OCI-LY7 (cell line): ENCODE measurements around the gene PBX1. TPM values are rescaled to one million over a fixed set of nuclear protein-coding genes. Genes with fewer than 3 reads are reported as not detected.

Experiments used
- BruUV-seq: library from RNA; stranded (reverse); fragments of 400-500 nt; replicated peaks from 2 replicates; lab custom pipeline; 2021; lab: Mats Ljungman, UMichigan
- CTCF ChIA-PET: fragments of 300-600 bp; sonication (Branson Sonifier 250); formaldehyde crosslinking; loops from one replicate; lab custom pipeline; 2022; ENCODE audit warnings: antibody characterized with exemption; ENCODE audit not compliant: unreplicated experiment; lab: Charles Lee
- POLR2A ChIA-PET: fragments of 300-600 bp; sonication (Branson Sonifier 250); formaldehyde crosslinking; loops from one replicate; lab custom pipeline; 2022; ENCODE audit warnings: antibody characterized with exemption; lab: Charles Lee
- DNase-seq: peaks from one replicate; pipeline ENCODE4 v3.0.0-alpha.2; 2015; ENCODE audit warnings: low spot score
- H2AFZ ChIP-seq: fragments of 200-600 bp; sonication (generic), shearing (Covaris generic); 2 replicates; pipeline ENCODE4 v1.6.1; 2014; ENCODE audit warnings: mild to moderate bottlenecking, antibody characterized with exemption, low read length, moderate library complexity
- H3K27ac ChIP-seq: fragments of 200-600 bp; sonication (generic); 2 replicates; pipeline ENCODE4 v1.5.1; 2014; ENCODE audit warnings: mixed run types, low read depth, mild to moderate bottlenecking, moderate library complexity, low read length, inconsistent platforms; ENCODE audit not compliant: poor library complexity, severe bottlenecking
- H3K36me3 ChIP-seq: fragments of 200-600 bp; sonication (generic); 2 replicates; pipeline ENCODE4 v1.6.1; 2014; ENCODE audit warnings: mild to moderate bottlenecking, antibody characterized with exemption, low read length, moderate library complexity, mixed read lengths; ENCODE audit not compliant: insufficient read depth
- H3K4me1 ChIP-seq: fragments of 200-600 bp; sonication (generic); 2 replicates; pipeline ENCODE4 v1.5.1; 2014; ENCODE audit warnings: mild to moderate bottlenecking, low read length; ENCODE audit not compliant: insufficient read depth, poor library complexity, severe bottlenecking
- H3K4me2 ChIP-seq: fragments of 200-600 bp; sonication (generic); 2 replicates; pipeline ENCODE4 v1.6.1; 2014; ENCODE audit warnings: mild to moderate bottlenecking, low read length
- H3K4me3 ChIP-seq: fragments of 200-600 bp; sonication (generic); 2 replicates; pipeline ENCODE4 v1.5.1; 2014; ENCODE audit warnings: mild to moderate bottlenecking, low read depth, low read length; ENCODE audit not compliant: poor library complexity, severe bottlenecking
- H3K79me2 ChIP-seq: fragments of 200-600 bp; sonication (generic); 2 replicates; pipeline ENCODE4 v1.6.1; 2016; ENCODE audit warnings: low read depth, mild to moderate bottlenecking, low read length, moderate library complexity, mixed read lengths; ENCODE audit not compliant: insufficient read depth
- H3K9me2 ChIP-seq: fragments of 200-600 bp; sonication (generic); 2 replicates; pipeline ENCODE4 v1.6.1; 2016; ENCODE audit warnings: mild to moderate bottlenecking, low read length, mixed read lengths; ENCODE audit not compliant: insufficient read depth
- H3K9me3 ChIP-seq: fragments of 200-600 bp; sonication (generic); 2 replicates; pipeline ENCODE4 v1.6.1; 2014; ENCODE audit warnings: mild to moderate bottlenecking, mixed run types, low read length, mixed read lengths
- H4K20me1 ChIP-seq: fragments of 200-600 bp; sonication (generic); 2 replicates; pipeline ENCODE4 v1.6.1; 2014; ENCODE audit warnings: mild to moderate bottlenecking, antibody characterized with exemption, low read length, moderate library complexity, mixed read lengths; ENCODE audit not compliant: insufficient read depth
- CTCF ChIP-seq: fragments of 200-600 bp; sonication (generic); conservative IDR thresholded peaks from 2 replicates; pipeline ENCODE4 v1.5.1; 2014; ENCODE audit warnings: mild to moderate bottlenecking, antibody characterized with exemption, low read length, moderate library complexity, mixed read lengths
- EZH2phosphoT487 ChIP-seq: fragments of 200-600 bp; sonication (generic); IDR thresholded peaks from 2 replicates; pipeline ENCODE4 v1.6.1; 2018; ENCODE audit warnings: low read depth, borderline replicate concordance, mild to moderate bottlenecking, mixed run types, antibody characterized with exemption, low read length, moderate library complexity, mixed read lengths
- intact Hi-C: fragments of 100-400 bp; cut with micrococcal nuclease; formaldehyde crosslinking; loops from one replicate; pipeline ENCODE4 v1.10.0; 2022; ENCODE audit not compliant: unreplicated experiment
- total RNA-seq, 2 experiments: library from RNA; depleted of rRNA in 1 of 2; stranded (reverse); fragments of >200 nt in 1 of 2; shearing (Covaris generic) in 1 of 2; gene quantifications; 2 replicates each; pipeline ENCODE4 v1.2.3, GENCODE V29; 2014 to 2022

Gene PBX1
- total RNA-seq, 2 experiments from 2014 or later, result not detected

- TF ChIP-seq CTCF (no peak), EZH2phosphoT487 (no peak)
- ChIA-PET CTCF (no interaction called here), POLR2A (no interaction called here)
- DNase-seq, result no peak
- Histone ChIP-seq H3K9me3 (no peaks in the 10 kb centered on the region), H3K4me2 (no peak overlapping the region), H3K9me2 (no peaks in the 10 kb centered on the region), H3K4me3 (no peak overlapping the region), H3K27ac (no peak overlapping the region), H2AFZ (no peak overlapping the region), H3K79me2 (no peaks in the 10 kb centered on the region), H3K36me3 (no peaks in the 10 kb centered on the region), H3K4me1 (no peaks in the 10 kb centered on the region), H4K20me1 (no peaks in the 10 kb centered on the region)
- intact Hi-C loops, result no loop called here
- no TSS peak for BruUV-seq
Measured at GRCh38 chr1:164857439-164857838, 298.5 kb downstream of the PBX1 start.

GRCh38 chr1:164858096-164858632 lies 299.2 kb downstream of the PBX1 start:
- ChIA-PET POLR2A (no interaction called here), CTCF (no interaction called here)
- Histone ChIP-seq H3K4me2 (no peak overlapping the region), H3K4me3 (no peak overlapping the region), H3K4me1 (no peaks in the 10 kb centered on the region), H4K20me1 (no peaks in the 10 kb centered on the region), H3K79me2 (no peaks in the 10 kb centered on the region), H3K27ac (no peak overlapping the region), H3K36me3 (no peaks in the 10 kb centered on the region), H2AFZ (no peak overlapping the region), H3K9me2 (no peaks in the 10 kb centered on the region), H3K9me3 (no peaks in the 10 kb centered on the region)
- TF ChIP-seq EZH2phosphoT487 (no peak), CTCF (no peak)
- BruUV-seq, result no TSS peak
- intact Hi-C loops, result no loop called here
- DNase-seq, result no peak

DNA sequence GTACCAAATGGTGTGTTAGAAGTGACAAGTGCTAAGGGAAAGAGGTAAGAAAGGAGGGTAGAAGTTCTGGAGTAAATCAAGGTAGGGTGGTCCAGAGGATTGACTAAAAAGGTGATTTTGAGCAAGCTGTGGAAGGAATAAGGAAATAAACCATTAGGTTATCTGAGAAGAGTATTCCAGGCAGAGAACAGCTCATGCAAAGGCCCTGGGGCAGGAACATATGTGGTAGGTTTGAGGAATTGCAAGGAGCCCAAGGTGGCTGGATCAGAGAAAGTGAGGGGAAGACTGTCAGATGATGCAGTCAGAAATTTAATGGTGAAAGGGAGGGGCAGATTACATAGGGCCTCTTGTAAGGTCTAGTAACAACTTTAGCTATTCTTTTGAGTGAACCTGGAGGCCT lies 302.6 kb downstream of the PBX1 start:
- Histone ChIP-seq H3K79me2 (no peaks in the 10 kb centered on the region), H3K4me1 (no peaks in the 10 kb centered on the region), H3K9me3 (no peaks in the 10 kb centered on the region), H2AFZ (no peak overlapping the region), H3K4me2 (no peak overlapping the region), H3K36me3 (no peaks in the 10 kb centered on the region), H3K9me2 (no peaks in the 10 kb centered on the region), H3K4me3 (no peak overlapping the region), H4K20me1 (no peaks in the 10 kb centered on the region), H3K27ac (no peak overlapping the region)
- ChIA-PET CTCF (no interaction called here), POLR2A (interaction anchor here (1.4 kb wide), 1 partner anchor 11 kb away, joined by 3 read pairs; no protein-coding TSS in a partner anchor)
- TF ChIP-seq CTCF (no peak), EZH2phosphoT487 (no peak)
- intact Hi-C loops, result no loop called here
- BruUV-seq, result no TSS peak
- no peak for DNase-seq
